HepG2 (cell line): Measurements from ENCODE around the gene SLC15A2.

Source experiments
- ASH2L ChIP-seq: fragments of 300-600, 200-600 bp; sonication (generic); IDR thresholded peaks from 2 replicates; pipeline ENCODE4 v1.7.0; 2017; ENCODE audit warnings: low read depth, mild to moderate bottlenecking, moderate library complexity, mixed read lengths, low read length; ENCODE audit not compliant: insufficient read length
- CTCF ChIP-seq: sonication (generic); formaldehyde crosslinking; IDR thresholded peaks from 2 replicates; pipeline ENCODE4 v1.5.0; 2020; ENCODE audit warnings: mild to moderate bottlenecking, missing genetic modification reagents, moderate library complexity
- E2F1 ChIP-seq: sonication (generic); formaldehyde crosslinking; IDR thresholded peaks from 2 replicates; pipeline ENCODE4 v1.5.0; 2020; ENCODE audit warnings: missing genetic modification reagents
- EZH2 ChIP-seq: conservative IDR thresholded peaks from 2 replicates; pipeline ENCODE4 v1.6.1; 2012; ENCODE audit warnings: mild to moderate bottlenecking, low read depth, low read length, moderate library complexity
- IRF2 ChIP-seq: IDR thresholded peaks from 2 replicates; pipeline ENCODE4 v1.6.1; 2018; ENCODE audit warnings: missing genetic modification reagents, missing compliant biosample characterization
- RBAK ChIP-seq: sonication (generic); formaldehyde crosslinking; IDR thresholded peaks from 2 replicates; pipeline ENCODE4 v1.5.1; 2020; ENCODE audit warnings: mild to moderate bottlenecking, missing genetic modification reagents
- SKIL ChIP-seq: sonication (generic); formaldehyde crosslinking; IDR thresholded peaks from 2 replicates; pipeline ENCODE4 v1.8.0; 2022; ENCODE audit warnings: missing genetic modification reagents, mild to moderate bottlenecking, moderate library complexity, borderline replicate concordance
- XRCC5 ChIP-seq: fragments of 200-400 bp; formaldehyde crosslinking; optimal IDR thresholded peaks from 2 replicates; pipeline ENCODE3; 2017; ENCODE audit warnings: mild to moderate bottlenecking, low read length
- ZBTB20 ChIP-seq: sonication (generic); formaldehyde crosslinking; IDR thresholded peaks from 2 replicates; pipeline ENCODE4 v1.8.1; 2023; ENCODE audit warnings: missing genetic modification reagents, low read depth, mild to moderate bottlenecking, borderline replicate concordance
- ZBTB7A ChIP-seq: sonication (generic); formaldehyde crosslinking; IDR thresholded peaks from 2 replicates; pipeline ENCODE4 v1.8.0; 2022; ENCODE audit warnings: mild to moderate bottlenecking, missing genetic modification reagents
- ZFP41 ChIP-seq: sonication (generic); formaldehyde crosslinking; IDR thresholded peaks from 2 replicates; pipeline ENCODE4 v1.4.0; 2020; ENCODE audit warnings: mild to moderate bottlenecking, missing genetic modification reagents, borderline replicate concordance
- ZNF136 ChIP-seq: sonication (generic); formaldehyde crosslinking; IDR thresholded peaks from 2 replicates; pipeline ENCODE4 v1.8.1; 2022; ENCODE audit warnings: low read depth, mild to moderate bottlenecking, moderate library complexity, missing genetic modification reagents
- ZNF782 ChIP-seq: sonication (generic); formaldehyde crosslinking; IDR thresholded peaks from 2 replicates; pipeline ENCODE4 v1.4.0; 2020; ENCODE audit warnings: missing genetic modification reagents, mild to moderate bottlenecking, borderline replicate concordance
- ZSCAN9 ChIP-seq: IDR thresholded peaks from 2 replicates; pipeline ENCODE4 v1.6.1; 2016; ENCODE audit warnings: borderline replicate concordance

DNA sequence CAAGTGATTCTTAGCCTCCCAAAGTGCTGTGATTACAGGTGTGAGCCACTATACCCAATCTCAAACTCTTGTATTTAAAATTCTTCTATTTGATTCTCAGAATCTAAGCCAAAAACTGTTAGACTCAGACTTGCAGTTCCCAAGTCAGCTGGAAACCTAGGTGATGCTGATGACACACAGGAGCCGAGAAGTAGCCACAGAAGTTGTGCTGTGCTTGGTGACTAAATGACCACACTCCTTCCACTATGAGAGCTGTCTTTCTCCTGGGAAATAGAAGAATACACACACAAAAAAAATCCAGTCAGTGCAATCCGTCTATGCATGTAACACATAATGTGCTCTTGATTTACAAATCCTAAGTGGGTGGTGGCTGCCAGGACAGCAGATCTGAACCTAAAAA, 93.9 kb downstream of the SLC15A2 start:
- TF ChIP-seq ZFP41 (CRISPR knock-in tag) (no peak), IRF2 (no peak), ASH2L (no peak), CTCF (CRISPR knock-in tag) (no peak), E2F1 (no peak), RBAK (no peak), ZNF782 (CRISPR knock-in tag) (no peak), SKIL (CRISPR knock-in tag) (no peak), XRCC5 (no peak), ZSCAN9 (CRISPR knock-in tag) (no peak), ZNF136 (CRISPR knock-in tag) (no peak), ZBTB20 (CRISPR knock-in tag) (no peak), ZBTB7A (CRISPR knock-in tag) (no peak), EZH2 (no peak)
